ENCODE data around the gene LSAMP.

LSAMP gene

DNA sequence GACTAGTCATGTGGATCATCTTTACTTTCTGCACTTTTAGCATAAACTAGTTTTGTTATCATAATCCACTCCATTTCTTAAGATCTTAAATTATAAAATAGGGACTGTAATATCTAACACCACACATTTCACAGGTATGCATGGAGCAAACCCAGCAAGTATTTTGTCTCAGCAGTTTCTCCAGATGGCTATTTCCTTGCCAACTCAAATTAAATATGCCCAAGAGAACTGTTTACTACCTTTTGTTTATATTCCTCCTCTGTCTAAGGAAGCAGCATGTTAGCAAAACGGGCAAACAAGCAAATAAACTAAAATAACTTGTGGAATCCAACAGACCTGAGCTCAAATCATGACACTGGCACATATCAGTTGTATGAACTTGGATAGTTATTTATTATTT lies 379.8 kb downstream of the LSAMP start:
- no peak overlapping the region for H3K4me3 ChIP-seq (ENCODE audit: low read depth, low read length)
- no peak for DNase-seq (ENCODE audit: low read depth)
- TF ChIP-seq, protein P1, sequence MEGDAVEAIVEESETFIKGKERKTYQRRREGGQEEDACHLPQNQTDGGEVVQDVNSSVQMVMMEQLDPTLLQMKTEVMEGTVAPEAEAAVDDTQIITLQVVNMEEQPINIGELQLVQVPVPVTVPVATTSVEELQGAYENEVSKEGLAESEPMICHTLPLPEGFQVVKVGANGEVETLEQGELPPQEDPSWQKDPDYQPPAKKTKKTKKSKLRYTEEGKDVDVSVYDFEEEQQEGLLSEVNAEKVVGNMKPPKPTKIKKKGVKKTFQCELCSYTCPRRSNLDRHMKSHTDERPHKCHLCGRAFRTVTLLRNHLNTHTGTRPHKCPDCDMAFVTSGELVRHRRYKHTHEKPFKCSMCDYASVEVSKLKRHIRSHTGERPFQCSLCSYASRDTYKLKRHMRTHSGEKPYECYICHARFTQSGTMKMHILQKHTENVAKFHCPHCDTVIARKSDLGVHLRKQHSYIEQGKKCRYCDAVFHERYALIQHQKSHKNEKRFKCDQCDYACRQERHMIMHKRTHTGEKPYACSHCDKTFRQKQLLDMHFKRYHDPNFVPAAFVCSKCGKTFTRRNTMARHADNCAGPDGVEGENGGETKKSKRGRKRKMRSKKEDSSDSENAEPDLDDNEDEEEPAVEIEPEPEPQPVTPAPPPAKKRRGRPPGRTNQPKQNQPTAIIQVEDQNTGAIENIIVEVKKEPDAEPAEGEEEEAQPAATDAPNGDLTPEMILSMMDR (IDR thresholded peaks at IDR 0.05; ENCODE audit: insufficient read depth, low read depth, low read length, missing control alignments): no peak

DNA sequence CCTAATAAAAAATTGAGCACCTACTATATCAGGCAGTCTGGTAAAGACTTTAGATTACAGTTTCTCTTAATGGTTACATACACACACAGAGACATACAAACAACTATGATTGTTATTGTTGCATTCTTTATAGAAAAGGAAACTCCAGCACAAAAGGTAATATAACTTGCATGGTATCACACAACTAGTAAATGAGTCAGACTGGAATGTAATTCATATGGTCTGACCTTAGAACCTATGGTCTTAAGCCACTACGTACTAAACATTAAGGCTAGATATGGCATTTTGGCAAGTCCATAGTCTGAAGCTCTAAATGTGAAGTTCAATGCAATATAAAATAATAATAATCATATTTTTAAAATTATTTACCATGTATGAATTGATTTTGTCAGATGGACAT lies 380.6 kb downstream of the LSAMP start:
- no peak for DNase-seq (ENCODE audit: low read depth)
- no peak overlapping the region for H3K4me3 ChIP-seq (ENCODE audit: low read depth, low read length)
- TF ChIP-seq, protein P1 (IDR thresholded peaks at IDR 0.05; ENCODE audit: insufficient read depth, low read depth, low read length, missing control alignments): no peak

DNA sequence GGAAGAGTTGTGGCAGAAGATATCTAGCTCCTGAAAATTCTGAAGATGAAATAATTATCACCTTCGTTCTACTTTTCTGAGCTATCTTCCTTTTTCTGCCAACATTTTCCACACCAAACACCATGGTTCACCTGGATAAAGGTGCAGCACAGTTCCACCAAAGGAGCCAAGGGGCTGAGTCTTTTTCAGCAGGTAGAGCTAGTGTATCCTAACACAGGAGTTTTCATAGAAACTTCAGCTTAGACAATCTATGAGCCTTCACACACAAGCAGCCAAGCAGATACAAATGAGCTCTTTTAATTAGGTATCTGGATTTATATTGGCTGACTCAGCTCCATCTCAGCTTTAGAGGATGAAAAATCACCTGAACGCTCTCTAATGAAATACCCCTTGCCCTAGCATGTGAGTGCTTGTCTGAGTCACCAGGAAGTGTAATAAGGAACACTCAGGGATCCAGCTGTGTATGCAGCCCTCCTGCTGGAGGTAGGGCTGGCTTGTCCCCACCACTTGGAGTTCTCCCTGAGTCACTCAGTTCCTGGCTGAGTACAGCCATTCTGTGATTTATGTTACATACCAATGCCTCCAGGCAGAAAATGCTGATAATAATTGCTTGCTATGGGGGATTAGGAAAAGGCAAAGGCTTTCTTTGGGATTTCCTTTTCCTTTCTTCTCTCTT lies 385.7 kb downstream of the LSAMP start:
- no peak for DNase-seq (ENCODE audit: low read depth)
- no peak overlapping the region for H3K4me3 ChIP-seq (ENCODE audit: low read depth, low read length)
- TF ChIP-seq, protein P1 (IDR thresholded peaks at IDR 0.05; ENCODE audit: insufficient read depth, low read depth, low read length, missing control alignments): no peak

DNA sequence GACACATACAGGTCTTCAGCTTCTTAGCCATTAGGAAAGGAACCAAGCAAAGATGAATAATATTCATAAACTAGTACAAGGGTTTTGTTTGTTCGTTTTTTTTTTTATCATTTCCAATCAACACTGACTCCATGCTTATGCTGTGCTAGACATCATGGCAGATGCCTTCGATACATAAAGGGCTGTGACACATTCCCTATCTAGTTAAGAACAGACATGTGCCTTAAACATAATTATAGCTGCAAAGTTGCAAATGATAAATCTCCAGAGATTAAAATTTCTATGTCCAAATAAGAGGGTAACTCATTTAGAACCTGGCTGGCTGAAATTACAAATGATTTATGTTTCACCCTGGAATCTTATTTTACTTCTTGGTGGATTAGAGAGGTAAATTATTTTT lies 386.4 kb downstream of the LSAMP start:
- DNase-seq (ENCODE audit: low read depth): no peak
- TF ChIP-seq, protein P1 (IDR thresholded peaks at IDR 0.05; ENCODE audit: insufficient read depth, low read depth, low read length, missing control alignments): no peak
- H3K4me3 ChIP-seq (ENCODE audit: low read depth, low read length): no peak overlapping the region

DNA sequence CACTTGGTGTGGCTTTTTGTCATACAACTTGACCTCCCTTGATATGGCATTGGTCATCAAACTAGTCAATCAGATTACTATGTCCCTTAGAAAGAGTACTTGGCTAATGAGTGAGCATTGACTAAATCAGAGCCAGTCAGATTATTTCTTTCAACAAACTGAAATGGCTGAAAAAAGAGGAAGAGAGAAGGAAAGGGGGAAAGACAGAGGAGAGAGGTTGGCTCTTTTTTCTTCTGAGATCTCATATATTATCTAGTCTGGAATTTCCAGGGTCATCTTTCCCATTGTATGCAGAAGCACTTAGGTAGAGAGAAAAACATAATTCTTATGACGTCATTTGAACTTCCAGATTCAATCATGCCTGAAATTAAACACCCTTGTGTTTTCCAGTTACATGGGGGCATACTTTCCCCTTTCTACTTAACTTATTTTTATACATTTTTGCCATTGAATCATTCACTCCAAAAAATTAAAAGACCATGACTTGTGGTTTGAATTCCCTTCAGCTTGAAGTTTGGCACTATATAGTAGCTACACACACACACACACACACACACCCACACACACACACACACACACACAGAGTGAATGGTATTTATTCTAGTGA lies 387.8 kb downstream of the LSAMP start:
- no peak overlapping the region for H3K4me3 ChIP-seq (ENCODE audit: low read depth, low read length)
- peak; percentile 17 for DNase-seq (ENCODE audit: low read depth)
- TF ChIP-seq, protein P1 (IDR thresholded peaks at IDR 0.05; ENCODE audit: insufficient read depth, low read depth, low read length, missing control alignments): no peak

DNA sequence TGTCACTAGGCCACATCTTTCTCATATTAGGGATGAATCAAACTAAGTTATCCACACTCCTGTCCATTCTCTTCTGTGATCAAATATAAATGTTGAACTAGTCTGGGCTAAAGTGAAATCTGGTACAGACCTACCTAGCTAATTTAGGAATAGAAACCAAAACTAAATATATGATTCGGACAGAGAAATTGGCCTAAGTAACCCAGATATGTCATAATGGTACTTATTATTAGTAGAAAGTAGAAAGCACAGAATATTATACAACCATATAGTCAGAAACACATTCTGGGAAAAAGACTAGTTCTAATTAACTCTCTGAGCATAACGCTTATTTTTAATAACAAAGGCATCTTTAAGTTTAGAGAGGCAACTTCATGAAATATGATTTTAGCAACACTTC lies 389.0 kb downstream of the LSAMP start:
- TF ChIP-seq, protein P1 (IDR thresholded peaks at IDR 0.05; ENCODE audit: insufficient read depth, low read depth, low read length, missing control alignments): no peak
- peak; percentile 54 for DNase-seq (ENCODE audit: low read depth)
- H3K4me3 ChIP-seq (ENCODE audit: low read depth, low read length): no peak overlapping the region; the same call in 1 of the 2 replicates

DNA sequence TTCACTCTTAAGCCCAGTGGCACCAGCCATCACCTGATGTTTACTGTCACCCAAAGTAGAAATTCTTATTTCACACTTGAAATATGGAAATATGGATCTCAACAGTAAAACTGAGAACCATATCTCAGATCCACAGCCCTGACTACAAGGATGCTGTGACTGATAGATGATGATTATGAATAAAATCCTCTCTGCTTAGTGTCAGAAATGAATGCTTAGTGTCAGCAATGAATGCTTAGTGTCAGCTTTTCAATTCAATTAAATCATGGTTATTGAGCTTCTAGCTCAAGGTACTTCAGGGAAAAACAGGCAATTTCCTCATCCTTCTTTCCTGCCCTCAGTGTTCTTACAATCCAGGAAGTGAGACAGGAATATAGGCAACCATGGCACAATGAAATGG lies 392.3 kb downstream of the LSAMP start:
- H3K4me3 ChIP-seq (ENCODE audit: low read depth, low read length): no peak overlapping the region
- TF ChIP-seq, protein P1 (IDR thresholded peaks at IDR 0.05; ENCODE audit: insufficient read depth, low read depth, low read length, missing control alignments): no peak
- no peak for DNase-seq (ENCODE audit: low read depth)
